Fibroblast of skin of abdomen (primary cell): Measurements from ENCODE around the gene KIAA1671.
A peak's percentile ranks its signal among the peaks of the same experiment; 100 is the strongest.
"Not testable (repeated sequence)": the region's sequence is repeated elsewhere in the genome, so short reads cannot be mapped to it uniquely, and the experiment has no call there.

Experiments used
- DNase-seq: peaks from one replicate; pipeline ENCODE4 v3.0.0-alpha.2; 2013

Gene KIAA1671

GRCh38 chr22:25176799-25177198, 224.3 kb downstream of the KIAA1671 start:
- no peak for DNase-seq

- no peak for DNase-seq
These were observed 224.7 kb downstream of the KIAA1671 start for GRCh38 chr22:25177226-25177625.

GRCh38 chr22:25177895-25178294, 225.4 kb downstream of the KIAA1671 start:
- no peak for DNase-seq

GRCh38 chr22:25178348-25178747, 225.8 kb downstream of the KIAA1671 start:
- not testable (repeated sequence) for DNase-seq

GRCh38 chr22:25178869-25179631, 226.5 kb downstream of the KIAA1671 start:
- DNase-seq: not testable (repeated sequence)

- no peak for DNase-seq
These were observed 229.9 kb downstream of the KIAA1671 start for GRCh38 chr22:25182131-25183110.

- DNase-seq: no peak
These were observed 231.6 kb downstream of the KIAA1671 start for GRCh38 chr22:25183949-25184619.

GRCh38 chr22:25186140-25186539, 233.6 kb downstream of the KIAA1671 start:
- DNase-seq: no peak

GRCh38 chr22:25187469-25187868, 235.0 kb downstream of the KIAA1671 start:
- no peak for DNase-seq

GRCh38 chr22:25192406-25192805, 239.9 kb downstream of the KIAA1671 start:
- DNase-seq: no peak

GRCh38 chr22:25193130-25193529, 240.6 kb downstream of the KIAA1671 start:
- no peak for DNase-seq

GRCh38 chr22:25193548-25193947, 241.0 kb downstream of the KIAA1671 start:
- no peak for DNase-seq

- DNase-seq: no peak
These were observed 243.8 kb downstream of the KIAA1671 start for GRCh38 chr22:25196326-25196725.

- DNase-seq: no peak
These were observed 244.8 kb downstream of the KIAA1671 start for GRCh38 chr22:25197340-25197739.

GRCh38 chr22:25199731-25200520, 247.4 kb downstream of the KIAA1671 start, which contains the start of gene CRYBB3:
Gene CRYBB3, plus strand, starts transcription at chr22:25199858. Its CDS starts 1,539 bp downstream, at chr22:25201397.
- no peak for DNase-seq

- no peak for DNase-seq
These were observed 248.5 kb downstream of the KIAA1671 start for GRCh38 chr22:25200967-25201366.

- no peak for DNase-seq
These were observed 249.2 kb downstream of the KIAA1671 start for GRCh38 chr22:25201557-25202273.

- DNase-seq: peak; percentile 31
These were observed 249.9 kb downstream of the KIAA1671 start for GRCh38 chr22:25202290-25202921.

GRCh38 chr22:25203082-25203481, 250.6 kb downstream of the KIAA1671 start:
- DNase-seq: no peak

GRCh38 chr22:25204547-25204946, 252.0 kb downstream of the KIAA1671 start:
- DNase-seq: not testable (repeated sequence)

GRCh38 chr22:25205847-25206246, 253.3 kb downstream of the KIAA1671 start:
- DNase-seq: no peak
